Central memory CD4-positive, alpha-beta T cell (primary cell): Measurements from ENCODE around the gene OR2W1.
A peak's percentile ranks its signal among the peaks of the same experiment; 100 is the strongest.

Experiments used
- DNase-seq: peaks from one replicate; pipeline ENCODE4 v3.0.0; 2022
- total RNA-seq, 3 experiments: gene quantifications; one replicate each; lab custom pipeline; 2026; lab: John Stamatoyannopoulos, UW

Gene OR2W1
- total RNA-seq = 0 reads per million in 3 experiments

- no peak for DNase-seq
Measured at GRCh38 chr6:29045075-29045474, at the start of gene OR2W1. TSS of gene OR2W1 (minus strand) at chr6:29045175. CDS start at chr6:29045175, 0 bp downstream.

GRCh38 chr6:29092957-29093356 is 48.0 kb upstream of the OR2W1 start:
- no peak for DNase-seq

GRCh38 chr6:29087213-29087612 is 42.2 kb upstream of the OR2W1 start, which contains the start of gene OR2B3:
TSS of gene OR2B3 (minus strand) at chr6:29087313. CDS start at chr6:29087248, 65 bp downstream.
- DNase-seq = no peak

- no peak for DNase-seq
Measured at GRCh38 chr6:29082457-29082856, 37.5 kb upstream of the OR2W1 start.

- no peak for DNase-seq
Measured at GRCh38 chr6:29081312-29081711, 36.3 kb upstream of the OR2W1 start.

GRCh38 chr6:29079203-29079602 is 34.2 kb upstream of the OR2W1 start:
- DNase-seq = no peak

- no peak for DNase-seq
Measured at GRCh38 chr6:29071831-29072723, 27.1 kb upstream of the OR2W1 start.

- no peak for DNase-seq
Measured at GRCh38 chr6:29051680-29052079, 6.7 kb upstream of the OR2W1 start.

GRCh38 chr6:29035951-29036350 is 9.0 kb downstream of the OR2W1 start:
- no peak for DNase-seq

GRCh38 chr6:29028821-29029220 is 16.2 kb downstream of the OR2W1 start:
- DNase-seq = no peak

GRCh38 chr6:29025927-29026585 is 18.9 kb downstream of the OR2W1 start:
- DNase-seq = no peak

GRCh38 chr6:29021434-29021833 is 23.5 kb downstream of the OR2W1 start:
- DNase-seq = no peak

- no peak for DNase-seq
Measured at GRCh38 chr6:29019629-29020028, 25.3 kb downstream of the OR2W1 start.

GRCh38 chr6:29017428-29017802 is 27.6 kb downstream of the OR2W1 start:
- no peak for DNase-seq

GRCh38 chr6:29016559-29017427 is 28.2 kb downstream of the OR2W1 start:
- peak; percentile 75 for DNase-seq

GRCh38 chr6:29014729-29015608 is 30.0 kb downstream of the OR2W1 start:
- peak; percentile 3 for DNase-seq

GRCh38 chr6:29011276-29011734 is 33.7 kb downstream of the OR2W1 start:
- peak; percentile 50 for DNase-seq

- no peak for DNase-seq
Measured at GRCh38 chr6:29009358-29009757, 35.6 kb downstream of the OR2W1 start.

- no peak for DNase-seq
Measured at GRCh38 chr6:29008089-29008488, 36.9 kb downstream of the OR2W1 start.

- DNase-seq = peak; percentile 29
Measured at GRCh38 chr6:29005183-29005885, 39.6 kb downstream of the OR2W1 start, which contains the start of gene ZNF311. TSS of gene ZNF311 (minus strand) at chr6:29005315. CDS start at chr6:29003954, 1,361 bp downstream.
